Measurements from ENCODE around the gene FHIT. TPM values are rescaled to one million over a fixed set of nuclear protein-coding genes. Genes with fewer than 3 reads are reported as not detected.

The FHIT gene
- total RNA-seq, 2 donors from 2014 or later, result 6.8 to 12.3 TPM

- DNase-seq, result no peak
- Histone ChIP-seq H3K9me3 (ENCODE audit: control insufficient read depth, low read length) (peaks cover 55% of the 10 kb centered on the region), H3K36me3 (ENCODE audit: control insufficient read depth, insufficient read depth, low read length) (no peaks in the 10 kb centered on the region), H3K4me1 (ENCODE audit: control insufficient read depth, insufficient read depth, low read length) (no peaks in the 10 kb centered on the region), H3K4me3 (ENCODE audit: low read length) (peak overlapping the region; percentile 27), H3K27me3 (ENCODE audit: control insufficient read depth, insufficient read depth, low read length, poor library complexity, severe bottlenecking) (no peaks in the 10 kb centered on the region), H3K9ac (ENCODE audit: extremely low read depth, low read length, poor library complexity, severe bottlenecking) (no peak overlapping the region), H3K27ac (ENCODE audit: low read depth, low read length) (no peak overlapping the region)
- Mint-ChIP-seq H3K9me3 (peaks cover 78% of the 10 kb centered on the region), H3K4me1 (peaks cover 26% of the 10 kb centered on the region), H3K27me3 (ENCODE audit: insufficient read depth) (no peaks in the 10 kb centered on the region), H3K36me3 (ENCODE audit: low read depth) (peaks cover 25% of the 10 kb centered on the region), H3K27ac (no peak overlapping the region), H3K4me3 (no peak overlapping the region)
- whole genome bisulfite sequencing, 2 experiments (ENCODE audit: insufficient coverage in 1 of 2, insufficient read length in 1 of 2), result 95 to 100% methylated on average over 1 of the region's 2 CpGs
- TF ChIP-seq CTCF (conservative IDR thresholded peaks at IDR 0.05), result no peak
These were observed 475.3 kb downstream of the FHIT start for GRCh38 chr3:60775985-60776384.

DNA sequence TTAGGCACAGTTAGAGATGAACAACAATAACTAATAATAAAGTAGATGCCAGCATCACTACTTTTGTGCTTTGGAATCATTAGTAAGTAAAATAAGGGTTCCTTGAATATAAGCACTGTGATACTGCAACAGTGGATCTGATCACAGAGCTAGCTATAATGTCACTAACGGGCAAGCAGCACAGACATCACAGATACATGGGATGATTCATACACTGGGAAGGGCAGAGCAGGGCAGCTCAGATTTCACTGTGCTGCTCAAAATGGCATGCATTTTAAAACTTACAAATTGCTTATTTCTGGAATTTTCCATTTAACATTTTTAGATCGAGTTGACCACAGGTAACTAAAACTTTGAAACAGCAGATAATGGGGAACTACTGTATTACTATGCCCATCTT, 476.6 kb downstream of the FHIT start:
- H3K9me3 Mint-ChIP-seq, result peaks cover 67% of the 10 kb centered on the region
- DNase-seq, result no peak
- 92% methylated on average over 2 of the region's 2 CpGs for WGBS, 2 experiments (ENCODE audit: insufficient coverage in 1 of 2, insufficient read length in 1 of 2)
- no peaks in the 10 kb centered on the region for H3K27me3 ChIP-seq (ENCODE audit: control insufficient read depth, insufficient read depth, low read length, poor library complexity, severe bottlenecking)
- H3K27ac ChIP-seq (ENCODE audit: low read depth, low read length), result no peak overlapping the region
- H3K9me3 ChIP-seq (ENCODE audit: control insufficient read depth, low read length), result peaks cover 42% of the 10 kb centered on the region
- peaks cover 30% of the 10 kb centered on the region for H3K4me1 Mint-ChIP-seq
- peaks cover 20% of the 10 kb centered on the region for H3K36me3 Mint-ChIP-seq (ENCODE audit: low read depth)
- peak overlapping the region; percentile 19 for H3K4me3 ChIP-seq (ENCODE audit: low read length)
- TF ChIP-seq CTCF (conservative IDR thresholded peaks at IDR 0.05), result no peak
- no peak overlapping the region for H3K4me3 Mint-ChIP-seq
- H3K27me3 Mint-ChIP-seq (ENCODE audit: insufficient read depth), result no peaks in the 10 kb centered on the region
- no peak overlapping the region for H3K9ac ChIP-seq (ENCODE audit: extremely low read depth, low read length, poor library complexity, severe bottlenecking)
- no peaks in the 10 kb centered on the region for H3K4me1 ChIP-seq (ENCODE audit: control insufficient read depth, insufficient read depth, low read length)
- H3K36me3 ChIP-seq (ENCODE audit: control insufficient read depth, insufficient read depth, low read length), result no peaks in the 10 kb centered on the region
- H3K27ac Mint-ChIP-seq, result no peak overlapping the region

DNA sequence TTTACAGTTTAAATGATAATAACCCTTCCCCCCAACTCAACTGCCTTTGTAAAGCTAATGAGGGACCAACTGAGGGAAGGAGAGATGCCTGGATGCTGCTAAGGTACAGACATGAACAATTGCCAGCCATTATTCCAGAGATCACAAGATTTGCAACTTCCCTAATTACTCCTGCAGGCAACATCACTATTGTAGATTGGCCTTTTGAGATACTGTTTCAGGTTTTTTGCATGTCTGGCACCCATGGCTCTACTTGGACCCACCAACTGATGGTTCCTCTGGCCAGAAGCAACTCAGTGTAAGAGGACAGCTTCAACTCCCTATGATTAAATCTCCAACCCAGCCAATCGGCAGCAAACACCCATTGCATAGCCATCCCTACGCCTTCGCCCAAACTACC, 478.7 kb downstream of the FHIT start:
- peak overlapping the region; percentile 60 for H3K27ac Mint-ChIP-seq
- Histone ChIP-seq H3K9ac (ENCODE audit: extremely low read depth, low read length, poor library complexity, severe bottlenecking) (no peak overlapping the region), H3K36me3 (ENCODE audit: control insufficient read depth, insufficient read depth, low read length) (no peaks in the 10 kb centered on the region), H3K27ac (ENCODE audit: low read depth, low read length) (no peak overlapping the region), H3K4me1 (ENCODE audit: control insufficient read depth, insufficient read depth, low read length) (no peaks in the 10 kb centered on the region), H3K4me3 (ENCODE audit: low read length) (no peak overlapping the region), H3K27me3 (ENCODE audit: control insufficient read depth, insufficient read depth, low read length, poor library complexity, severe bottlenecking) (no peaks in the 10 kb centered on the region), H3K9me3 (ENCODE audit: control insufficient read depth, low read length) (peaks cover 37% of the 10 kb centered on the region)
- no peaks in the 10 kb centered on the region for H3K27me3 Mint-ChIP-seq (ENCODE audit: insufficient read depth)
- WGBS, 2 experiments (ENCODE audit: insufficient coverage in 1 of 2, insufficient read length in 1 of 2), result 86% methylated on average over 3 of the region's 3 CpGs
- H3K4me3 Mint-ChIP-seq, result no peak overlapping the region
- TF ChIP-seq CTCF (conservative IDR thresholded peaks at IDR 0.05), result no peak
- peaks cover 49% of the 10 kb centered on the region for H3K9me3 Mint-ChIP-seq
- DNase-seq, result peak; percentile 80
- H3K36me3 Mint-ChIP-seq (ENCODE audit: low read depth), result peaks cover 20% of the 10 kb centered on the region
- H3K4me1 Mint-ChIP-seq, result peaks cover 30% of the 10 kb centered on the region
